ENCODE data around the gene KLHL18.

DNA sequence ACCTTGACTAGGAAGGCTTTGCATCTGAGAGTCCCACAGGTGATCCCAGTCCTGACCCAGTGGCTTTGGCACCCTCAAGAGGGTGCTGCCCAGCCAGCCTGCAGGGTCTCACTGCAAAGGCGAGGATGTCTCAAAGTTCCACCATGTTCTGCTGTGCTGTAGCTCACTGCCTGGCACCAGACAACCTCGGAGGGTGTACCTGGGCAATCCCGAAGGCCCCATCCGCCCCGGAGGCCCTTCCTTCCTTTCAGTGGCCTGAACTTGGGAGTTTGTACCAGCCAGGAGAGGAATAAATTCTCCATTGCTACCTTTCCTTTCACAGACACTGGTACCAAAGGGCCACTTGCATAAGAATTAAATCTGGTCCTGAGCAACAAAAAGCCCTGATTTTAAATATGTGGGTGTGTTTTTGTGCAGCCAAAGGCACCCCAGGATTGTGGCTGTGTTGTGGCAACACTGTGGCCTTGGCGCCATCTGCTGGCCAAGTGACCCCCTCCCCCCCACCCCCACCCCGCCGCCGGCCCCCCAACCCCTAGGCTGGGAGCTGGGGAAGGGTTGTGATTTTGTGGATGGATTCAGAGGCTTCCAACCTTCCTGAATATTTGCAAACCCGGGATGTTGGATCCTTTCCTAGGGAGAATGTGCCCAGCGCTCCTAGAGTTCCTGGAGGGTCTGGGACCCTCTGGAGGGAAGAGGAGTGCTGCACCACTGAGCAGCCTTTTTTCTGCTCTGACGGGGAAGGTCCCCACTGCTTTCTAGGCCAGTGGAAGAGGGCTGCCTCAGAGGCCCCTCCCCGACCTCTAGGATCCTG is 88.3 kb downstream of the KLHL18 start:
- TF ChIP-seq POLR2A (IDR thresholded peaks at IDR 0.05; ENCODE audit: low read length) (no peak), GATA1 (IDR thresholded peaks at IDR 0.05; ENCODE audit: low read depth, low read length) (no peak)
